ENCODE data around the gene FUNDC1. TPM values are rescaled to one million over a fixed set of nuclear protein-coding genes. Genes with fewer than 3 reads are reported as not detected.

Gene FUNDC1
- total RNA-seq, 1 experiment from 2014 or later = 9.8 TPM

DNA sequence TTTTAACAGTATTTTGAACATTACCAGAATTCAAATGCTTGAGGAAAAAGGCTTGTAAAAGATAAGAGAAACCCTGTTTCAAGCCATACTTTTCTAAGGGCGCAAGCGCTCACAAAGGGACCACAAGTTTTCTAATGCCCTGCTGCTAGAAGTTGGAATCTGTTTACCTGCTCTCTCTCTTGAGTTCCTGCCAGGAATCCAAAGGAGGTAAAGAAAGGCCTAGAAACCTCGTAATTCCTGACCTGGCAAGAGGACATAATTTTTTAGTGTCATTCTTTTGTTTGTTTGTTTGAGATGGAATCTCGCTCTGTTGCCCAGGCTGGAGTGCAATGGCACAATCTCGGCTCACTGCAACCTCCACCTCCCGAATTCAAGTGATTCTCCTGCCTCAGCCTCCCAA lies 1.4 kb upstream of the FUNDC1 start:
- CTCF ChIA-PET = no interaction called here
- H3K9me3 ChIP-seq (ENCODE audit: insufficient read depth, low read depth) = no peaks in the 10 kb centered on the region
- H3K27ac ChIP-seq = no peak overlapping the region
- no peaks in the 10 kb centered on the region for H3F3A ChIP-seq (ENCODE audit: insufficient read depth, low read depth)
- intact Hi-C loops (cut with micrococcal nuclease; ENCODE audit: unreplicated experiment) = no loop called here
- H3K4me2 ChIP-seq = no peak overlapping the region
- no peaks in the 10 kb centered on the region for H3K9me2 ChIP-seq (ENCODE audit: insufficient read depth)
- no peak overlapping the region for H3K4me3 ChIP-seq
- no peak for TF ChIP-seq EZH2 (IDR thresholded peaks at IDR 0.05; ENCODE audit: low read depth)
- TF ChIP-seq, protein P1, sequence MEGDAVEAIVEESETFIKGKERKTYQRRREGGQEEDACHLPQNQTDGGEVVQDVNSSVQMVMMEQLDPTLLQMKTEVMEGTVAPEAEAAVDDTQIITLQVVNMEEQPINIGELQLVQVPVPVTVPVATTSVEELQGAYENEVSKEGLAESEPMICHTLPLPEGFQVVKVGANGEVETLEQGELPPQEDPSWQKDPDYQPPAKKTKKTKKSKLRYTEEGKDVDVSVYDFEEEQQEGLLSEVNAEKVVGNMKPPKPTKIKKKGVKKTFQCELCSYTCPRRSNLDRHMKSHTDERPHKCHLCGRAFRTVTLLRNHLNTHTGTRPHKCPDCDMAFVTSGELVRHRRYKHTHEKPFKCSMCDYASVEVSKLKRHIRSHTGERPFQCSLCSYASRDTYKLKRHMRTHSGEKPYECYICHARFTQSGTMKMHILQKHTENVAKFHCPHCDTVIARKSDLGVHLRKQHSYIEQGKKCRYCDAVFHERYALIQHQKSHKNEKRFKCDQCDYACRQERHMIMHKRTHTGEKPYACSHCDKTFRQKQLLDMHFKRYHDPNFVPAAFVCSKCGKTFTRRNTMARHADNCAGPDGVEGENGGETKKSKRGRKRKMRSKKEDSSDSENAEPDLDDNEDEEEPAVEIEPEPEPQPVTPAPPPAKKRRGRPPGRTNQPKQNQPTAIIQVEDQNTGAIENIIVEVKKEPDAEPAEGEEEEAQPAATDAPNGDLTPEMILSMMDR (conservative IDR thresholded peaks at IDR 0.05) = no peak
- H3K4me1 ChIP-seq (replicated peaks; ENCODE audit: insufficient read depth) = no peaks in the 10 kb centered on the region
- no peaks in the 10 kb centered on the region for H4K20me1 ChIP-seq (ENCODE audit: insufficient read depth)
- no peak overlapping the region for H2AFZ ChIP-seq
- no peaks in the 10 kb centered on the region for H3K36me3 ChIP-seq (ENCODE audit: low read depth)
- no peaks in the 10 kb centered on the region for H3K27me3 ChIP-seq (ENCODE audit: insufficient read depth, low read depth)
- no peak for DNase-seq
- no TSS peak for BruUV-seq (replicated peaks)
- H3K79me2 ChIP-seq (ENCODE audit: low read depth) = 0 out of 2 replicates have a peak, but pooled peaks cover 5% of the 10 kb centered on the region
- POLR2A ChIA-PET (ENCODE audit: unreplicated experiment) = no interaction called here

DNA sequence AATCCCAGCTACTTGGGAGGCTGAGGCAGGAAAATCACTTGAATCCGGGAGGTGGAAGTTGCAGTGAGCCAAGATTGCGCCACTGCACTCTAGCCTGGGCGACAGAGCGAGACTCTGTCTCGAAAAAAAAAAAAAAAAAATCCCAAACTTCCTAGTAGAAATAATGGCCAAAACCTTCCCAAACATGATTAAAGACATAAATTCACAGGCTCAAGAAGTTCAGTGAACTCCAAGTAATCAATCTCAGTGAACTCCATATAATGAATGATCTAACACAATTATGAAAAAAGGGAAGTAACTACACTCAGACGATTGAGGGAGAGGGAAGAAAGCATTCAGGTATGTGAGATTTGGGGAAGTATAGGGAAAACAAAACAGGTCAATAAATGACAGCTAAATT lies 6.5 kb downstream of the FUNDC1 start:
- H3K9me3 ChIP-seq (ENCODE audit: insufficient read depth, low read depth) = no peaks in the 10 kb centered on the region
- no peak overlapping the region for H3K4me3 ChIP-seq
- H3K27me3 ChIP-seq (ENCODE audit: insufficient read depth, low read depth) = no peaks in the 10 kb centered on the region
- H2AFZ ChIP-seq = no peak overlapping the region
- BruUV-seq (replicated peaks) = no TSS peak
- intact Hi-C loops (cut with micrococcal nuclease; ENCODE audit: unreplicated experiment) = no loop called here
- H3K36me3 ChIP-seq (ENCODE audit: low read depth) = no peaks in the 10 kb centered on the region
- CTCF ChIA-PET = no interaction called here
- H3K27ac ChIP-seq = no peak overlapping the region
- H4K20me1 ChIP-seq (ENCODE audit: insufficient read depth) = no peaks in the 10 kb centered on the region
- H3F3A ChIP-seq (ENCODE audit: insufficient read depth, low read depth) = no peaks in the 10 kb centered on the region
- no peak for TF ChIP-seq EZH2 (IDR thresholded peaks at IDR 0.05; ENCODE audit: low read depth)
- TF ChIP-seq, protein P1 (conservative IDR thresholded peaks at IDR 0.05) = no peak
- no peaks in the 10 kb centered on the region for H3K79me2 ChIP-seq (ENCODE audit: low read depth)
- H3K4me2 ChIP-seq = no peak overlapping the region
- H3K4me1 ChIP-seq (replicated peaks; ENCODE audit: insufficient read depth) = no peaks in the 10 kb centered on the region
- no peak for DNase-seq
- H3K9me2 ChIP-seq (ENCODE audit: insufficient read depth) = no peaks in the 10 kb centered on the region
- POLR2A ChIA-PET (ENCODE audit: unreplicated experiment) = no interaction called here

DNA sequence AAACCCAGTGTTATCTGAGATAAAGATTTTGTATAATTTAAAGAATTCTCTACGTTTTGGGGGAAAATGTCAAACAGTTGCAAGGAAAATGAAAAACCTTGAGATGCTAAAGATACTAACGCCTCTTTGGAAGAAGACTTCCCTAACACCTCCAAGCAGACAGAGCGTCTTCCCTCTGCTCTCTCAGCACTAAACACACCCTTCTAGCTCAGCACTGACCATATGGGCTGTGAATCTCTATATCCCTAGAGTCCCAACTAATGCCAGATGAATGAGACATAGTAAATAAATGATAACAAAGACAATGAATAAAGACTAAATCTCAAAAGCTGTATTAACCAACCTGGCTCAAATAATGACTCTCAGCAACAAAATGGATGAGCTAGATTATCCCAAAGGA lies 13.3 kb downstream of the FUNDC1 start:
- Histone ChIP-seq H3K4me1 (replicated peaks; ENCODE audit: insufficient read depth) (no peaks in the 10 kb centered on the region), H3K4me2 (no peak overlapping the region), H4K20me1 (ENCODE audit: insufficient read depth) (no peaks in the 10 kb centered on the region), H2AFZ (no peak overlapping the region), H3K27me3 (ENCODE audit: insufficient read depth, low read depth) (no peaks in the 10 kb centered on the region), H3K27ac (no peak overlapping the region), H3K36me3 (ENCODE audit: low read depth) (no peaks in the 10 kb centered on the region), H3F3A (ENCODE audit: insufficient read depth, low read depth) (no peaks in the 10 kb centered on the region), H3K79me2 (ENCODE audit: low read depth) (no peaks in the 10 kb centered on the region), H3K9me2 (ENCODE audit: insufficient read depth) (no peaks in the 10 kb centered on the region), H3K9me3 (ENCODE audit: insufficient read depth, low read depth) (no peaks in the 10 kb centered on the region), H3K4me3 (no peak overlapping the region)
- ChIA-PET CTCF (no interaction called here), POLR2A (ENCODE audit: unreplicated experiment) (no interaction called here)
- DNase-seq = no peak
- no TSS peak for BruUV-seq (replicated peaks)
- no peak for TF ChIP-seq EZH2 (IDR thresholded peaks at IDR 0.05; ENCODE audit: low read depth)
- TF ChIP-seq, protein P1 (conservative IDR thresholded peaks at IDR 0.05) = no peak
- intact Hi-C loops (cut with micrococcal nuclease; ENCODE audit: unreplicated experiment) = no loop called here

Measured in PC-9 (cell line).